ENCODE results near the gene GPR157.

DNA sequence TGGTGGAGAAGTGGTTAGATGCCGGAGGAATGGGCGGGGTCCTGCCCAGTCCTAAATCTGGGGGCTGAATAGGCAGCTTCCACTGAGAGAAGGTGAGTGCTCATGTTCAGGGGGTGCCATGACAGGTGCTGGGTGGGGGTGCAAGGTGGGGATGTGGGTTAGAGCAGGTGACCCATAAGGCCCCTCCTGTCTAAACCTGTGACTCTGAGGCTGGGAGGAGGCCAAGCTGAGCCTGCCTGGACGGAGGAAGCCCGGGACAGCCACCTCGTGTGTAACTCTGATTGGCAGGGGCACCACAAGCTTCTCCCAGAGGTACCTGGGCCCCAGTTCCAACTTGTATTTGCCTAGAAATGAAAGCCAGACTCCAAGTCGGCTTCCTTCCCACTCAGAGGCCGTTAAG lies 10.7 kb downstream of the GPR157 start:
- no peak for TF ChIP-seq POLR2A (IDR thresholded peaks at IDR 0.05; ENCODE audit: extremely low read depth, insufficient read length)
- TF ChIP-seq, protein P1, sequence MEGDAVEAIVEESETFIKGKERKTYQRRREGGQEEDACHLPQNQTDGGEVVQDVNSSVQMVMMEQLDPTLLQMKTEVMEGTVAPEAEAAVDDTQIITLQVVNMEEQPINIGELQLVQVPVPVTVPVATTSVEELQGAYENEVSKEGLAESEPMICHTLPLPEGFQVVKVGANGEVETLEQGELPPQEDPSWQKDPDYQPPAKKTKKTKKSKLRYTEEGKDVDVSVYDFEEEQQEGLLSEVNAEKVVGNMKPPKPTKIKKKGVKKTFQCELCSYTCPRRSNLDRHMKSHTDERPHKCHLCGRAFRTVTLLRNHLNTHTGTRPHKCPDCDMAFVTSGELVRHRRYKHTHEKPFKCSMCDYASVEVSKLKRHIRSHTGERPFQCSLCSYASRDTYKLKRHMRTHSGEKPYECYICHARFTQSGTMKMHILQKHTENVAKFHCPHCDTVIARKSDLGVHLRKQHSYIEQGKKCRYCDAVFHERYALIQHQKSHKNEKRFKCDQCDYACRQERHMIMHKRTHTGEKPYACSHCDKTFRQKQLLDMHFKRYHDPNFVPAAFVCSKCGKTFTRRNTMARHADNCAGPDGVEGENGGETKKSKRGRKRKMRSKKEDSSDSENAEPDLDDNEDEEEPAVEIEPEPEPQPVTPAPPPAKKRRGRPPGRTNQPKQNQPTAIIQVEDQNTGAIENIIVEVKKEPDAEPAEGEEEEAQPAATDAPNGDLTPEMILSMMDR (IDR thresholded peaks at IDR 0.05; ENCODE audit: low read depth, low read length), result no peak
- TF ChIP-seq, protein P2, sequence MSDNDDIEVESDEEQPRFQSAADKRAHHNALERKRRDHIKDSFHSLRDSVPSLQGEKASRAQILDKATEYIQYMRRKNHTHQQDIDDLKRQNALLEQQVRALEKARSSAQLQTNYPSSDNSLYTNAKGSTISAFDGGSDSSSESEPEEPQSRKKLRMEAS (IDR thresholded peaks at IDR 0.05; ENCODE audit: low read depth, low read length), result no peak
